ENCODE results near the gene TSPAN31.

The TSPAN31 gene

DNA sequence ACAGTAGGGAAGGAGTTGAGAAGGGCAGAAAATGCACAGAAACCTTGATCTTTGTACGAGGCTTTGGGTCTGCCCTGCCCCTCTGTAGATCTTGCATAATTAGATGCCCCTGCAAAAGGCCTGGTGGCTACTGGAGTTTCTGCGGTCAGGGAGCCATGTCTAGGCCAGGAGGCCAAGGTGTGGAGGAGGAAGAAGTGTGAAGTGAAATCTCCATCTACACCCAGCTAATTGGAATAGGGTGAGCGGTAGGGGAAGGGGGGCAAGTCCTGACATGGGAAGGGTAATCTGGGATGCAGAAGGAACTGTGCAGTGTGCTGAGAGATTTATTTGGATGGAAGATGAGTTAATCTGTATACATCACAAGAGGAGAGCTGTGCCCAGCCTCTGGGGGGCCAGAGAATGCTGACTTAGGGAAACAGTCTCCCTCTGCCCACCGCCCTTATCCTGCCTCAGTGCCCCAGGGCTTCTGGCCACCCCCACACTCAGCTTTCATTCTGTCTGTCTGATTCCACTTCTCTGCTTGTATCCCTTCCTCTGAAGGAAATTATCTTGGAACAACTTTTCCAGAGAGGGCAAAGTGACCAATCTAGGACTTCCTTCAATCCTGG lies 16.7 kb downstream of the TSPAN31 start:
- POLR2A ChIA-PET = interaction anchor here (1.2 kb wide), 1 partner anchor 17 kb away, joined by 3 read pairs; no protein-coding TSS in a partner anchor
- Histone ChIP-seq H3K36me3 (ENCODE audit: control insufficient read depth in 2 of 2, insufficient read depth in 1 of 2, low read length in 2 of 2) (peaks cover 10 to 46% of the 10 kb centered on the region in 2 experiments), H3K4me1 (ENCODE audit: control insufficient read depth, insufficient read depth, low read length) (peaks cover 3% of the 10 kb centered on the region), H3K4me3 (ENCODE audit: low read depth, low read length) (no peak overlapping the region), H3K9me3 (ENCODE audit: control insufficient read depth, insufficient read depth, low read depth, low read length) (no peaks in the 10 kb centered on the region), H3K27ac (ENCODE audit: extremely low read depth, low read depth, low read length) (no peak overlapping the region)
- TF ChIP-seq GLI2 (tag by site-specific recombination; IDR thresholded peaks at IDR 0.05; ENCODE audit: borderline replicate concordance, low read depth) (no peak), ZNF791 (tag by site-specific recombination; IDR thresholded peaks at IDR 0.05) (no peak), ZNF175 (tag by site-specific recombination; IDR thresholded peaks at IDR 0.05) (no peak), ZNF558 (tag by site-specific recombination; IDR thresholded peaks at IDR 0.05) (no peak), ZNF211 (tag by site-specific recombination; IDR thresholded peaks at IDR 0.05; ENCODE audit: low read depth) (no peak), ZNF529 (tag by site-specific recombination; IDR thresholded peaks at IDR 0.05; ENCODE audit: insufficient replicate concordance) (no peak), ZSCAN5A (tag by site-specific recombination; IDR thresholded peaks at IDR 0.05) (no peak), ZNF664 (tag by site-specific recombination; IDR thresholded peaks at IDR 0.05) (no peak), OSR2 (tag by site-specific recombination; IDR thresholded peaks at IDR 0.05) (no peak), ZNF157 (tag by site-specific recombination; IDR thresholded peaks at IDR 0.05) (no peak), ZNF248 (tag by site-specific recombination; IDR thresholded peaks at IDR 0.05) (no peak), ZFHX2 (tag by site-specific recombination; conservative IDR thresholded peaks at IDR 0.05) (no peak), ZNF133 (tag by site-specific recombination; IDR thresholded peaks at IDR 0.05) (no peak), ZNF501 (tag by site-specific recombination; IDR thresholded peaks at IDR 0.05) (no peak)
- TF ChIP-seq, protein P1, sequence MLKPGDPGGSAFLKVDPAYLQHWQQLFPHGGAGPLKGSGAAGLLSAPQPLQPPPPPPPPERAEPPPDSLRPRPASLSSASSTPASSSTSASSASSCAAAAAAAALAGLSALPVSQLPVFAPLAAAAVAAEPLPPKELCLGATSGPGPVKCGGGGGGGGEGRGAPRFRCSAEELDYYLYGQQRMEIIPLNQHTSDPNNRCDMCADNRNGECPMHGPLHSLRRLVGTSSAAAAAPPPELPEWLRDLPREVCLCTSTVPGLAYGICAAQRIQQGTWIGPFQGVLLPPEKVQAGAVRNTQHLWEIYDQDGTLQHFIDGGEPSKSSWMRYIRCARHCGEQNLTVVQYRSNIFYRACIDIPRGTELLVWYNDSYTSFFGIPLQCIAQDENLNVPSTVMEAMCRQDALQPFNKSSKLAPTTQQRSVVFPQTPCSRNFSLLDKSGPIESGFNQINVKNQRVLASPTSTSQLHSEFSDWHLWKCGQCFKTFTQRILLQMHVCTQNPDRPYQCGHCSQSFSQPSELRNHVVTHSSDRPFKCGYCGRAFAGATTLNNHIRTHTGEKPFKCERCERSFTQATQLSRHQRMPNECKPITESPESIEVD (tag by site-specific recombination; IDR thresholded peaks at IDR 0.05) = no peak
- CTCF ChIA-PET = interaction anchor here (0.6 to 0.7 kb wide), 2 partner anchors 15 to 41 kb away, joined by 3 read pairs; no protein-coding TSS in a partner anchor

DNA sequence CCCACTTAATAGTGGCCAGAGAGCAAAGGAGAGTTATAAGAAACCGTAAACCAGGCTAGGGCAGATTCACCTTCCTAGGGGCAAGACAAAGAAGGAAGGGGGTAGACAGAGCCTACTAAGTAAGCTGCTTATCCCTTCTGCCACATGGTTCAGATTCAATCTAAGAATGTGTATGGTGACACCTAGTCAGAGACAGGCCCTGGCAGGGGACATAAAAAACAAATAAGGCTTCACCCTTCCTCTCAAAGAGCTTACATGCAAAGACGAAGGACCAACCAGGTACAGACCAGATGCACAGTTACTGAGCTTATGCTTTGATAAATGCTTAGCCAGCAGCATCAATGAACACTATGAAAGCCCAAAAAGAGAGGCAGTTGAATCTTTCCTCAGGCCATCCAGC lies 17.6 kb downstream of the TSPAN31 start:
- no peak overlapping the region for H3K4me3 ChIP-seq (ENCODE audit: low read depth, low read length)
- H3K4me1 ChIP-seq (ENCODE audit: control insufficient read depth, insufficient read depth, low read length) = peaks cover 12% of the 10 kb centered on the region
- TF ChIP-seq ZNF391 (tag by site-specific recombination; IDR thresholded peaks at IDR 0.05; ENCODE audit: borderline replicate concordance, low read depth) = no peak
- no peak for TF ChIP-seq GLIS1 (tag by site-specific recombination; IDR thresholded peaks at IDR 0.05)
- TF ChIP-seq ZFP3 (tag by site-specific recombination; IDR thresholded peaks at IDR 0.05; ENCODE audit: low read depth) = no peak
- TF ChIP-seq ZNF366 (tag by site-specific recombination; conservative IDR thresholded peaks at IDR 0.05) = no peak
- no peak for TF ChIP-seq WT1 (tag by site-specific recombination; IDR thresholded peaks at IDR 0.05)
- TF ChIP-seq ZNF16 (tag by site-specific recombination; IDR thresholded peaks at IDR 0.05; ENCODE audit: low read depth) = no peak
- no peak for TF ChIP-seq ZNF211 (tag by site-specific recombination; IDR thresholded peaks at IDR 0.05; ENCODE audit: low read depth)
- H3K9me3 ChIP-seq (ENCODE audit: control insufficient read depth, insufficient read depth, low read depth, low read length) = no peaks in the 10 kb centered on the region
- POLR2A ChIA-PET = no interaction called here
- H3K36me3 ChIP-seq (ENCODE audit: control insufficient read depth in 2 of 2, insufficient read depth in 1 of 2, low read length in 2 of 2) = peaks cover 7 to 39% of the 10 kb centered on the region in 2 experiments
- no peak overlapping the region for H3K27ac ChIP-seq (ENCODE audit: extremely low read depth, low read depth, low read length)
- CTCF ChIA-PET = no interaction called here
